BJ (cell line): ENCODE data around the gene SOX1. TPM values are rescaled to one million over a fixed set of nuclear protein-coding genes. Genes with fewer than 3 reads are reported as not detected.

Experiments used
- CTCF ChIA-PET: fragments of 350-600 bp; formaldehyde crosslinking; extraction: SDS; loops from one replicate; lab custom pipeline; 2021; ENCODE audit warnings: antibody characterized with exemption, inconsistent platforms; lab: Yijun Ruan, JAX
- POLR2A ChIA-PET: fragments of 300-600 bp; sonication (Branson Sonifier 250); formaldehyde crosslinking; extraction: SDS; loops from one replicate; lab custom pipeline; 2021; ENCODE audit warnings: antibody characterized with exemption; lab: Charles Lee
- DNase-seq: peaks from one replicate; pipeline ENCODE4 v3.0.0-alpha.2; 2011; ENCODE audit warnings: low read depth
- H3K27me3 ChIP-seq: 2 replicates; pipeline ENCODE4 v1.6.0; 2011; ENCODE audit warnings: low read length; ENCODE audit not compliant: control insufficient read depth, insufficient read depth
- H3K36me3 ChIP-seq: 2 replicates; pipeline ENCODE4 v1.5.1; 2011; ENCODE audit warnings: low read length; ENCODE audit not compliant: control insufficient read depth, insufficient read depth
- H3K4me3 ChIP-seq: 2 replicates; pipeline ENCODE4 v1.5.1; 2011; ENCODE audit warnings: low read depth, mild to moderate bottlenecking, control low read depth, low read length
- polyA plus RNA-seq: library from polyadenylated mRNA; depleted of rRNA; stranded (reverse); fragments of >200 nt; gene quantifications from 2 replicates; pipeline ENCODE4 v1.2.3, GENCODE V29; 2011
- TF ChIP-seq, protein P1 (sequence below): IDR thresholded peaks from 2 replicates; pipeline ENCODE4 v1.5.1; 2011; ENCODE audit warnings: low read depth, mild to moderate bottlenecking, control low read depth, inconsistent platforms, low read length, moderate library complexity; ENCODE audit not compliant: insufficient read depth

The SOX1 gene
- polyA plus RNA-seq, 1 experiment, result not detected

DNA sequence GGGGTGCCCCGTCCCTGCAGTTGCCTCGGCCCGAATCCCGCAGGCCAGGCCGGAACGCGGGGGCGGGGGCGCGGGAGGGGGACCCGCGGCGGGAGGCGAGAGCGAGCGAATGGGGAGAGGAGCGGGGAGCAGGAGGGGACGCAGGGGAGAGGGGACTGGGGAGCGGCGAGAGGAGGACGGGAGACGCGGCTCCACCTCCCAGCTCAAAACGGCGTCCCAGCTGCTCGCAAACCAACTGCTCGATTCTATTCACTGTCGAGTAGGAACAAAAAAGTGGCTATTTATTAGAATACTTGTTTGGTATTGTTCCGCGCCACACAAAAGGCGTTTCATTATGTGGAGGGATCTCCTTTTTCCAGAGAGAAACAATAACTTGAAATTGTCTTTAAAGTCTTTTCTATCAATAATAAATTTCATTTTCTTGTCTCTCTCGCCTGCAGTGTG is 10.6 kb upstream of the SOX1 start:
- TF ChIP-seq, protein P1, sequence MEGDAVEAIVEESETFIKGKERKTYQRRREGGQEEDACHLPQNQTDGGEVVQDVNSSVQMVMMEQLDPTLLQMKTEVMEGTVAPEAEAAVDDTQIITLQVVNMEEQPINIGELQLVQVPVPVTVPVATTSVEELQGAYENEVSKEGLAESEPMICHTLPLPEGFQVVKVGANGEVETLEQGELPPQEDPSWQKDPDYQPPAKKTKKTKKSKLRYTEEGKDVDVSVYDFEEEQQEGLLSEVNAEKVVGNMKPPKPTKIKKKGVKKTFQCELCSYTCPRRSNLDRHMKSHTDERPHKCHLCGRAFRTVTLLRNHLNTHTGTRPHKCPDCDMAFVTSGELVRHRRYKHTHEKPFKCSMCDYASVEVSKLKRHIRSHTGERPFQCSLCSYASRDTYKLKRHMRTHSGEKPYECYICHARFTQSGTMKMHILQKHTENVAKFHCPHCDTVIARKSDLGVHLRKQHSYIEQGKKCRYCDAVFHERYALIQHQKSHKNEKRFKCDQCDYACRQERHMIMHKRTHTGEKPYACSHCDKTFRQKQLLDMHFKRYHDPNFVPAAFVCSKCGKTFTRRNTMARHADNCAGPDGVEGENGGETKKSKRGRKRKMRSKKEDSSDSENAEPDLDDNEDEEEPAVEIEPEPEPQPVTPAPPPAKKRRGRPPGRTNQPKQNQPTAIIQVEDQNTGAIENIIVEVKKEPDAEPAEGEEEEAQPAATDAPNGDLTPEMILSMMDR, result no peak
- peaks cover 38% of the 10 kb centered on the region for H3K27me3 ChIP-seq
- H3K36me3 ChIP-seq, result no peaks in the 10 kb centered on the region
- ChIA-PET CTCF (no interaction called here), POLR2A (no interaction called here)
- no peak for DNase-seq
- no peak overlapping the region for H3K4me3 ChIP-seq

DNA sequence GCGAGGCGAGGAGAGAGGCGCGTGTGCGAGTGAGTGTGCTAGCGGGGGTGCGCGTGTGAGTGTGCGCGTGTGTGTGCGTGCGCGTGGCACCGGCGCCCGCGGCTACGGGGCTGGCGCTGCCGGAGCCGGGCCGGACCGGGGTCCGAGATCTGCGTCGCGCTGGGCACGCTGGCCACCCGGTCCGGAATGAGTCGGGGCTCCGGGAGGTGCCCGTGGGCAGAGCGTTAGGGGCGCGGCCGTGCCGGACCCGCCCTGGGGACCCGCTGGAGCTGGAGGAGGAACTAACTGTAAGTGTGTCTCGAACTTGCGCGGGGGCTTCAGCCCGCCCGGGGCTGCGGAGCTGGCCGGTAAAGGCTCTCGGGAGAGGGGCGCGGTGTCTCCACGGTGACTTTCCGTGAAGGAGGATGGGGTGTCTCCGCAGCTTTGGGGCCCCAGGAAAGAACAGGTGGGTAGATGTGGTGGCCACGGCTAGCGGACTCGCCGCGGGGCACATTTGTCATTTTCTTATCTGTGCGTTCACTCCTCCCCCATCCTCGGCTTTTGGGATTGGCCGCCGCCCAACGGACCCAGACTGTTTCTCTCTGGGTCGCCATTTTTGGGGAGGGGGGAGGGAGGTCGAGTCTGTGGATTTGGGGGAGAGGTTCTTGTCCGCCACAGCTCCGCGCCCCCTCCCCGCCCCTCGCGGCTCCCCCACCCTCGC is 10.1 kb upstream of the SOX1 start:
- peaks cover 40% of the 10 kb centered on the region for H3K27me3 ChIP-seq
- ChIA-PET POLR2A (no interaction called here), CTCF (no interaction called here)
- TF ChIP-seq, protein P1, result no peak
- H3K36me3 ChIP-seq, result no peaks in the 10 kb centered on the region
- DNase-seq, result no peak
- H3K4me3 ChIP-seq, result no peak overlapping the region

DNA sequence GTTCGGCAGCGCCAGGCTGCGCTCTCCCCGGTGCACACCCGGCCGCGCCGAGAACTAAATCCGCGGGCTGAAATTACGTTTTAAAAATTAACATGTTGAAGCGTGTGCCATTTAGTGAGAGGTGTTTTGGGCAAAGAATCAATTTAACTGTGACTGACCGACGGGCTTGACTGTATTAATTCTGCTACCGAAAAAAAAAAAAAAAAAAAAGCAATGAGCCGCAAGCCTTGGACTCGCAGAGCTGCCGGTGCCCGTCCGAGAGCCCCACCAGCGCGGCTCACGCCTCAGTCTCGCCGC is 9.6 kb upstream of the SOX1 start:
- ChIA-PET POLR2A (no interaction called here), CTCF (no interaction called here)
- Histone ChIP-seq H3K27me3 (peaks cover 44% of the 10 kb centered on the region), H3K4me3 (no peak overlapping the region), H3K36me3 (no peaks in the 10 kb centered on the region)
- TF ChIP-seq, protein P1, result no peak
- DNase-seq, result no peak

DNA sequence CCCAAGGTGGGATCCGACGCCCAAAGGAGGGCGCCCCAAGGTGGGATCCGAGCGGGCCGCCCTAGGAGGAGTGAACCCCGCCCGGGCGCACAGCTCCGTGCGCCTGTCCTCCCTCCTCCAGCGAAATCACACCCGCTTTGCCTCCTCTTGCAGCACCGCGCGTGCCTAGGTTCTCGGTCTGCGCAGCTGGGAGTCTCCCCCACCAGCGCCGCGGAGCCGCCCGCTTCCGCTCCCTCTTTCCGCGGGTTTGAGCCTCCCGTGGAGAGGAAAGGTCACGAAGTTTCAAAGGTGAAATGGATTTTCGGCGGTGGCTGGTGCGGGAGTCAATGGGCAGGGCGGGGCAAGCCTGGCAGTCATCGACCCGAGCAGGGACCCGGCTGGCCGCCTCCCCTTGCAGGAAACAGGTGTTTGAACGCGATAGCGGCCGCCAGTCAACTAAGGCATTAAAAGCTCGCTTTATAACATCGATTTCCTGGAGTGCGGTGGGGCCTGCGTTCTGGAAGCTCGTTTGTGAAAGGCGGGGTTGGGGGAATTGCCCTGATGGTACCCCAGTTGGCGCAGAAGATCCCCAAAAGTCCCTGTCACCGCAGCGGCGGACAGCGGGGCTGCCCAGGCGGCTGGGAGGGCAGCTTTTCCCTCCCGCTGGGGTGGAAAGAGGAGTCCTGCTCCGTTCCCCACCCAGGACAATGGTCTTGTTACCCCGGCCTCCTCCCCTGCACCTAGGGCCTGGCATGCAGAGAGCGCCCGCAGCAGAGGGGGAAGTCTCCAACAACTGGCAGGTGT is 9.0 kb upstream of the SOX1 start:
- no peak for DNase-seq
- POLR2A ChIA-PET, result no interaction called here
- TF ChIP-seq, protein P1, result no peak
- Histone ChIP-seq H3K4me3 (no peak overlapping the region), H3K27me3 (peaks cover 45% of the 10 kb centered on the region), H3K36me3 (no peaks in the 10 kb centered on the region)
- CTCF ChIA-PET, result no interaction called here

DNA sequence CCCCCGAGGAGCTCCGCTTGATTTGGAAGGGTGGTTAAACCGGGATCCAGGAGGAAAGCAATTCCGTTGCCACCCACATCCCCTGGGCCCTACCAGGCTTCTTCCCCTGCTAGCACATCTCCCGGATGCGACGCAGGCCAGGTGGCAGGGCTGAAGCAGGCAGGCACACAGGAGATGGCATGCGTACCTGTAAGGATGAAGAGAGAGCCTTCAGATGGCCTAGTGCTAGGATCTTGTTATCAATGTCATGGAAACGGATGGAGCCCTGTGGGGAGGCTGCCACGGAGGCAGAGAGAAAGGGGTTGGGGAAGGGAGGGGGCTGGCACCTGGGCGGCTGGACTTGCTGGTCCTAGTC is 8.5 kb upstream of the SOX1 start:
- TF ChIP-seq, protein P1, result no peak
- no peak for DNase-seq
- ChIA-PET CTCF (no interaction called here), POLR2A (no interaction called here)
- no peaks in the 10 kb centered on the region for H3K36me3 ChIP-seq
- H3K27me3 ChIP-seq, result peaks cover 45% of the 10 kb centered on the region
- H3K4me3 ChIP-seq, result no peak overlapping the region
